ENCODE data around the gene P2RX7.

GRCh38 chr12:121190523-121191031 lies 57.9 kb downstream of the P2RX7 start:
- TF ChIP-seq ZNF263 (CRISPR knock-in tag; IDR thresholded peaks at IDR 0.05; ENCODE audit: low read depth) (no peak), USF2 (CRISPR knock-in tag; IDR thresholded peaks at IDR 0.05) (no peak), CTCF (IDR thresholded peaks at IDR 0.05) (no peak)
